GM12864 (cell line): ENCODE results near the gene KCNT1.

Experiments used
- DNase-seq: peaks from one replicate; pipeline ENCODE4 v3.0.0-alpha.2; 2011; ENCODE audit warnings: low read depth
- H3K4me3 ChIP-seq: 2 replicates; pipeline ENCODE4 v1.5.1; 2011; ENCODE audit warnings: mild to moderate bottlenecking, low read depth, low read length, control low read depth
- TF ChIP-seq, protein P1 (sequence below): IDR thresholded peaks from 2 replicates; pipeline ENCODE4 v1.5.1; 2011; ENCODE audit warnings: low read depth, mild to moderate bottlenecking, moderate library complexity, low read length, control low read depth, inconsistent platforms; ENCODE audit errors: missing control alignments

KCNT1 gene

DNA sequence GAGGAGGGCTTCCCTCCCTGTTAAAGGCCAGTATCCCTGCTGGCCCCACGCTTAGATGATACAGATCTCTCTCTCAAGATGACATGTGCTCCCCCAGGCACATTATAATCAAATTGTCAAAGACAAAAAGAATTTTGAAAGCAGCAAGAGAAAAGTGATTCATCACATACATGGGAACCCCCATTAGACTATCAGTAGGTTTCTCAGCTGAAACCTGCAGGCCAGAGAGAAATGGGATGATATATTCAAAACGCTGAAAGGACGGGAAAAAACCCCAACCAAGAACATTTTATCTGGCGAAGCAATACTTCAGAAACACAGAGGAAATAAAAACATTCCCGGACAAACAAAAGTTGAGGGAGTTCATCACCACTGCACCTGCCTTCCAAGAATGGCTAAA, 126.7 kb downstream of the KCNT1 start:
- TF ChIP-seq, protein P1, sequence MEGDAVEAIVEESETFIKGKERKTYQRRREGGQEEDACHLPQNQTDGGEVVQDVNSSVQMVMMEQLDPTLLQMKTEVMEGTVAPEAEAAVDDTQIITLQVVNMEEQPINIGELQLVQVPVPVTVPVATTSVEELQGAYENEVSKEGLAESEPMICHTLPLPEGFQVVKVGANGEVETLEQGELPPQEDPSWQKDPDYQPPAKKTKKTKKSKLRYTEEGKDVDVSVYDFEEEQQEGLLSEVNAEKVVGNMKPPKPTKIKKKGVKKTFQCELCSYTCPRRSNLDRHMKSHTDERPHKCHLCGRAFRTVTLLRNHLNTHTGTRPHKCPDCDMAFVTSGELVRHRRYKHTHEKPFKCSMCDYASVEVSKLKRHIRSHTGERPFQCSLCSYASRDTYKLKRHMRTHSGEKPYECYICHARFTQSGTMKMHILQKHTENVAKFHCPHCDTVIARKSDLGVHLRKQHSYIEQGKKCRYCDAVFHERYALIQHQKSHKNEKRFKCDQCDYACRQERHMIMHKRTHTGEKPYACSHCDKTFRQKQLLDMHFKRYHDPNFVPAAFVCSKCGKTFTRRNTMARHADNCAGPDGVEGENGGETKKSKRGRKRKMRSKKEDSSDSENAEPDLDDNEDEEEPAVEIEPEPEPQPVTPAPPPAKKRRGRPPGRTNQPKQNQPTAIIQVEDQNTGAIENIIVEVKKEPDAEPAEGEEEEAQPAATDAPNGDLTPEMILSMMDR: no peak
- no peak overlapping the region for H3K4me3 ChIP-seq
- no peak for DNase-seq

- TF ChIP-seq, protein P1: no peak
- DNase-seq: no peak
Observed at GRCh38 chr9:135830496-135830895, 128.5 kb downstream of the KCNT1 start.

GRCh38 chr9:135833864-135834263, 131.9 kb downstream of the KCNT1 start:
- TF ChIP-seq, protein P1: no peak
- H3K4me3 ChIP-seq: no peak overlapping the region
- DNase-seq: no peak

More at GRCh38 chr9:135830496-135830895, 128.5 kb downstream of the KCNT1 start:
- no peak overlapping the region for H3K4me3 ChIP-seq

- no peak for DNase-seq
- TF ChIP-seq, protein P1: no peak
- no peak overlapping the region for H3K4me3 ChIP-seq
Observed at GRCh38 chr9:135835131-135835530, 133.1 kb downstream of the KCNT1 start.

DNA sequence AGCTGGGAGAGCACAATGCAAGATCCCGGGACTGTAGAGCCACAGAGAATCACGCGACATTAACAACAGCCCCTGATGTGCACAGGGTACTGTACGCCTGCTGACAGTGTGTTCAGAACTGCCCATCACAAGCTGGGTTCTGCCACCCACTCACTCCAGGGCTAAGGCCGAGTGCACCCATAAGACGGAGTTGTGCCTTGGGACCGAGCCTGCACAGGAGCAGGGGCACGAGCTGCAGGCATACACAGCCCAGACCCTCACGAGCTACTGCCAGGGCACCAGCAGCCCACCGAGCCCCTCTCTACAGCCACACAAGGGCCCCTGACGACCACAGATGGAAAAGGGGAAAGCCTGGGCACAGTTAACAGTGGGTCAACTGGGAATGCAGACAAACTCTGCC, 137.5 kb downstream of the KCNT1 start:
- no peak for DNase-seq
- TF ChIP-seq, protein P1: no peak
- no peak overlapping the region for H3K4me3 ChIP-seq

GRCh38 chr9:135840107-135840506, 138.1 kb downstream of the KCNT1 start:
- DNase-seq: no peak
- no peak overlapping the region for H3K4me3 ChIP-seq
- TF ChIP-seq, protein P1: no peak

DNA sequence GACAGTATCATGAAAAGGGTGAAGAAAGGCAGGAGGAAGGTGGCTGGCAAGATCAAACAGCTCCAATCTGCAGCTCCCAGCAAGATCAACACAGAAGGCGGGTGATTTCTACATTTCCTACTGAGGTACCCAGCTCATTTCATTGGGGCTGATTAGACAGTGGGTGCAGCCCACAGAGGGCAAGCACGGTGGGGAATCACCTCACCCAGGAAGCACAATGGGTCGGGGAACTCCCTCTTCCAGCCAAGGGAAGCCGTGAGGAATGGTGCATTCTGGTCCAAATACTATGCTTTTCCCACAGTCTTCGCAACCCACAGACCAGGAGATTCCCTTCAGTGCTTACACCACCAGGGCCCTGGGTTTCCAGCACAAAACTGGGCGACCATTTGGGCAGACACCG, 138.6 kb downstream of the KCNT1 start:
- DNase-seq: no peak
- TF ChIP-seq, protein P1: no peak
- no peak overlapping the region for H3K4me3 ChIP-seq
